22Rv1 (cell line): Measurements from ENCODE around the gene ZNF827.

ENCODE experiments used
- CTCF ChIP-seq: fragments of 450-650 bp; IDR thresholded peaks from 2 replicates; pipeline ENCODE4 v1.5.1; 2017; ENCODE audit warnings: mild to moderate bottlenecking
- ZFX ChIP-seq: fragments of 450-650 bp; IDR thresholded peaks from 2 replicates; pipeline ENCODE4 v1.6.1; 2017; ENCODE audit warnings: antibody characterized with exemption, borderline replicate concordance

DNA sequence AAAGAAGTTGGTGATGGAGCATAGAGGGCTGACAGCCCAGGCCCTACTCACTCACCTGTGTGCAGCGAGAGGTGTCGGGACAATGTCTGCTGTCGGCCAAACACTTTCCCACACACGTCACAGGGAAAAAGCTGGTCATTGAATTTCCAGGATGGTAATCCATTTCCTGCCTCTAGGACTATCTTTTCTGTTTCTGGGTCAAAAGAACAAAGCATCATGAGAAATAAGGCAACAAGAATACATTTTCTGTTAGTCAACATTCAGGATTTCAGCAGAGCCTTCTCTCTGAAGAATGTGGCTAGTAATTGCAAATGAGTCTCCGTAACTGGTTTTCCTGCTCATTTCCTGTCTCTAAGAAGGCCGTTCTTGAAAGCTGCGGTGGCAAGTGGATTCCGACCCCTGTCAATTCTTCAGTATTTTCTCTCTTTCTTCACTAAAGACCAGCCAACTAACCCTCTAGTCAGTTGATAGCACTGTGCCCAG, 159.3 kb downstream of the ZNF827 start:
- TF ChIP-seq CTCF (no peak), ZFX (no peak)
